ENCODE results near the gene C1orf35. TPM values are rescaled to one million over a fixed set of nuclear protein-coding genes. Genes with fewer than 3 reads are reported as not detected.

The C1orf35 gene
- total and polyA plus RNA-seq, 2 experiments from 2014 or later, result 14.0 to 67.6 TPM

DNA sequence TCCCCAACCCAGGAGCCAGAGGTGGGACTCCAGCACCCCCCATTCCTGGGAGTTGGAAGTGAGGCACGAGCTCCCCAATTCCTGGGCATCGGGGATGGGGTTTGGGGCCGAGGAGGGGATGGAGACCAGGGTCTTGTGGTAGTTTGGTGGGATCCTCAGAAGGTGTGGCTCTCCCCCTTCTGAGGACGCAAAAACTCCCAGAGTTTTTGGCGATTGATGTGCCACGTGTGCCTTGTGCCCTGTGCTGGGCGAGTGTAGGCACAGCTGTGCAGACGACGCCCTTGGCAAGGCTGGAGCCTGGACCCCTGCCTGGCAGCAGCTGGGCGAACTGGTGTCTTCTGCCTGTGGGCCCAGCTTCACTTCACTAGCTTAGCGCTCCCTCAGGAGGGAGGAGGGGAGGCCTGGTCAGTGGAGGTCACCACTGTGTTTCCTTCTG, 39.6 kb upstream of the C1orf35 start:
- peaks cover 2% of the 10 kb centered on the region; the same call in 1 of the 3 replicates for H3K4me1 Mint-ChIP-seq
- Histone ChIP-seq H3K27ac (ENCODE audit: low read depth) (no peak overlapping the region), H3K4me1 (ENCODE audit: insufficient read depth) (peaks cover 5% of the 10 kb centered on the region; the same call in 1 of the 2 replicates), H3K79me2 (replicated peaks; ENCODE audit: insufficient read depth) (peaks cover 34% of the 10 kb centered on the region), H3K36me3 (ENCODE audit: insufficient read depth) (no peaks in the 10 kb centered on the region), H3K4me3 (no peak overlapping the region), H3K4me2 (no peak overlapping the region), H4K20me1 (replicated peaks; ENCODE audit: insufficient read depth) (no peaks in the 10 kb centered on the region), H3K27me3 (ENCODE audit: insufficient read depth) (peaks cover 3% of the 10 kb centered on the region), H3K9me2 (ENCODE audit: insufficient read depth) (no peaks in the 10 kb centered on the region), H2AFZ (no peak overlapping the region), H3F3A (replicated peaks; ENCODE audit: low read depth) (no peaks in the 10 kb centered on the region)
- H3K4me3 Mint-ChIP-seq, result no peak overlapping the region; the same call in 2 of the 3 replicates
- no peak for ATAC-seq
- no peaks in the 10 kb centered on the region; the same call in 2 of the 3 replicates for H3K9me3 Mint-ChIP-seq
- H3K27ac Mint-ChIP-seq, result no peak overlapping the region
- H3K27me3 Mint-ChIP-seq (ENCODE audit: insufficient read depth, low read depth, poor library complexity), result peaks cover 13% of the 10 kb centered on the region
- DNase-seq (ENCODE audit: low spot score), result no peak
- TF ChIP-seq, protein P1, sequence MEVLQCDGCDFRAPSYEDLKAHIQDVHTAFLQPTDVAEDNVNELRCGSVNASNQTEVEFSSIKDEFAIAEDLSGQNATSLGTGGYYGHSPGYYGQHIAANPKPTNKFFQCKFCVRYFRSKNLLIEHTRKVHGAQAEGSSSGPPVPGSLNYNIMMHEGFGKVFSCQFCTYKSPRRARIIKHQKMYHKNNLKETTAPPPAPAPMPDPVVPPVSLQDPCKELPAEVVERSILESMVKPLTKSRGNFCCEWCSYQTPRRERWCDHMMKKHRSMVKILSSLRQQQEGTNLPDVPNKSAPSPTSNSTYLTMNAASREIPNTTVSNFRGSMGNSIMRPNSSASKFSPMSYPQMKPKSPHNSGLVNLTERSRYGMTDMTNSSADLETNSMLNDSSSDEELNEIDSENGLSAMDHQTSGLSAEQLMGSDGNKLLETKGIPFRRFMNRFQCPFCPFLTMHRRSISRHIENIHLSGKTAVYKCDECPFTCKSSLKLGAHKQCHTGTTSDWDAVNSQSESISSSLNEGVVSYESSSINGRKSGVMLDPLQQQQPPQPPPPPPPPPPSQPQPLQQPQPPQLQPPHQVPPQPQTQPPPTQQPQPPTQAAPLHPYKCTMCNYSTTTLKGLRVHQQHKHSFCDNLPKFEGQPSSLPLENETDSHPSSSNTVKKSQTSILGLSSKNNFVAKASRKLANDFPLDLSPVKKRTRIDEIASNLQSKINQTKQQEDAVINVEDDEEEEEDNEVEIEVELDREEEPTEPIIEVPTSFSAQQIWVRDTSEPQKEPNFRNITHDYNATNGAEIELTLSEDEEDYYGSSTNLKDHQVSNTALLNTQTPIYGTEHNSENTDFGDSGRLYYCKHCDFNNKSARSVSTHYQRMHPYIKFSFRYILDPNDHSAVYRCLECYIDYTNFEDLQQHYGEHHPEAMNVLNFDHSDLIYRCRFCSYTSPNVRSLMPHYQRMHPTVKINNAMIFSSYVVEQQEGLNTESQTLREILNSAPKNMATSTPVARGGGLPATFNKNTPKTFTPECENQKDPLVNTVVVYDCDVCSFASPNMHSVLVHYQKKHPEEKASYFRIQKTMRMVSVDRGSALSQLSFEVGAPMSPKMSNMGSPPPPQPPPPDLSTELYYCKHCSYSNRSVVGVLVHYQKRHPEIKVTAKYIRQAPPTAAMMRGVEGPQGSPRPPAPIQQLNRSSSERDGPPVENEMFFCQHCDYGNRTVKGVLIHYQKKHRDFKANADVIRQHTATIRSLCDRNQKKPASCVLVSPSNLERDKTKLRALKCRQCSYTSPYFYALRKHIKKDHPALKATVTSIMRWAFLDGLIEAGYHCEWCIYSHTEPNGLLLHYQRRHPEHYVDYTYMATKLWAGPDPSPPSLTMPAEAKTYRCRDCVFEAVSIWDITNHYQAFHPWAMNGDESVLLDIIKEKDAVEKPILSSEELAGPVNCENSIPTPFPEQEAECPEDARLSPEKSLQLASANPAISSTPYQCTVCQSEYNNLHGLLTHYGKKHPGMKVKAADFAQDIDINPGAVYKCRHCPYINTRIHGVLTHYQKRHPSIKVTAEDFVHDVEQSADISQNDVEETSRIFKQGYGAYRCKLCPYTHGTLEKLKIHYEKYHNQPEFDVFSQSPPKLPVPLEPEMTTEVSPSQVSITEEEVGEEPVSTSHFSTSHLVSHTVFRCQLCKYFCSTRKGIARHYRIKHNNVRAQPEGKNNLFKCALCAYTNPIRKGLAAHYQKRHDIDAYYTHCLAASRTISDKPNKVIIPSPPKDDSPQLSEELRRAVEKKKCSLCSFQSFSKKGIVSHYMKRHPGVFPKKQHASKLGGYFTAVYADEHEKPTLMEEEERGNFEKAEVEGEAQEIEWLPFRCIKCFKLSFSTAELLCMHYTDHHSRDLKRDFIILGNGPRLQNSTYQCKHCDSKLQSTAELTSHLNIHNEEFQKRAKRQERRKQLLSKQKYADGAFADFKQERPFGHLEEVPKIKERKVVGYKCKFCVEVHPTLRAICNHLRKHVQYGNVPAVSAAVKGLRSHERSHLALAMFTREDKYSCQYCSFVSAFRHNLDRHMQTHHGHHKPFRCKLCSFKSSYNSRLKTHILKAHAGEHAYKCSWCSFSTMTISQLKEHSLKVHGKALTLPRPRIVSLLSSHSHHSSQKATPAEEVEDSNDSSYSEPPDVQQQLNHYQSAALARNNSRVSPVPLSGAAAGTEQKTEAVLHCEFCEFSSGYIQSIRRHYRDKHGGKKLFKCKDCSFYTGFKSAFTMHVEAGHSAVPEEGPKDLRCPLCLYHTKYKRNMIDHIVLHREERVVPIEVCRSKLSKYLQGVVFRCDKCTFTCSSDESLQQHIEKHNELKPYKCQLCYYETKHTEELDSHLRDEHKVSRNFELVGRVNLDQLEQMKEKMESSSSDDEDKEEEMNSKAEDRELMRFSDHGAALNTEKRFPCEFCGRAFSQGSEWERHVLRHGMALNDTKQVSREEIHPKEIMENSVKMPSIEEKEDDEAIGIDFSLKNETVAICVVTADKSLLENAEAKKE (CRISPR knock-in tag; IDR thresholded peaks at IDR 0.05), result no peak
- TF ChIP-seq, protein P2, sequence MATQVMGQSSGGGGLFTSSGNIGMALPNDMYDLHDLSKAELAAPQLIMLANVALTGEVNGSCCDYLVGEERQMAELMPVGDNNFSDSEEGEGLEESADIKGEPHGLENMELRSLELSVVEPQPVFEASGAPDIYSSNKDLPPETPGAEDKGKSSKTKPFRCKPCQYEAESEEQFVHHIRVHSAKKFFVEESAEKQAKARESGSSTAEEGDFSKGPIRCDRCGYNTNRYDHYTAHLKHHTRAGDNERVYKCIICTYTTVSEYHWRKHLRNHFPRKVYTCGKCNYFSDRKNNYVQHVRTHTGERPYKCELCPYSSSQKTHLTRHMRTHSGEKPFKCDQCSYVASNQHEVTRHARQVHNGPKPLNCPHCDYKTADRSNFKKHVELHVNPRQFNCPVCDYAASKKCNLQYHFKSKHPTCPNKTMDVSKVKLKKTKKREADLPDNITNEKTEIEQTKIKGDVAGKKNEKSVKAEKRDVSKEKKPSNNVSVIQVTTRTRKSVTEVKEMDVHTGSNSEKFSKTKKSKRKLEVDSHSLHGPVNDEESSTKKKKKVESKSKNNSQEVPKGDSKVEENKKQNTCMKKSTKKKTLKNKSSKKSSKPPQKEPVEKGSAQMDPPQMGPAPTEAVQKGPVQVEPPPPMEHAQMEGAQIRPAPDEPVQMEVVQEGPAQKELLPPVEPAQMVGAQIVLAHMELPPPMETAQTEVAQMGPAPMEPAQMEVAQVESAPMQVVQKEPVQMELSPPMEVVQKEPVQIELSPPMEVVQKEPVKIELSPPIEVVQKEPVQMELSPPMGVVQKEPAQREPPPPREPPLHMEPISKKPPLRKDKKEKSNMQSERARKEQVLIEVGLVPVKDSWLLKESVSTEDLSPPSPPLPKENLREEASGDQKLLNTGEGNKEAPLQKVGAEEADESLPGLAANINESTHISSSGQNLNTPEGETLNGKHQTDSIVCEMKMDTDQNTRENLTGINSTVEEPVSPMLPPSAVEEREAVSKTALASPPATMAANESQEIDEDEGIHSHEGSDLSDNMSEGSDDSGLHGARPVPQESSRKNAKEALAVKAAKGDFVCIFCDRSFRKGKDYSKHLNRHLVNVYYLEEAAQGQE (IDR thresholded peaks at IDR 0.05; ENCODE audit: unreplicated experiment), result no peak
- TF ChIP-seq POLR2AphosphoS5 (IDR thresholded peaks at IDR 0.05; ENCODE audit: low read depth) (no peak), EZH2 (IDR thresholded peaks at IDR 0.05; ENCODE audit: low read depth, unreplicated experiment) (no peak), STAT1 (IDR thresholded peaks at IDR 0.05; ENCODE audit: unreplicated experiment) (no peak), EZH2phosphoT487 (IDR thresholded peaks at IDR 0.05; ENCODE audit: unreplicated experiment) (no peak), ZNF114 (CRISPR knock-in tag; IDR thresholded peaks at IDR 0.05) (no peak), NANOG (IDR thresholded peaks at IDR 0.05; ENCODE audit: borderline replicate concordance) (no peak), CREB1 (CRISPR knock-in tag; IDR thresholded peaks at IDR 0.05; ENCODE audit: low read depth) (no peak), ZNF331 (CRISPR knock-in tag; IDR thresholded peaks at IDR 0.05; ENCODE audit: low read depth) (no peak), JUNB (IDR thresholded peaks at IDR 0.05; ENCODE audit: unreplicated experiment) (no peak)
- TF ChIP-seq, protein P3, sequence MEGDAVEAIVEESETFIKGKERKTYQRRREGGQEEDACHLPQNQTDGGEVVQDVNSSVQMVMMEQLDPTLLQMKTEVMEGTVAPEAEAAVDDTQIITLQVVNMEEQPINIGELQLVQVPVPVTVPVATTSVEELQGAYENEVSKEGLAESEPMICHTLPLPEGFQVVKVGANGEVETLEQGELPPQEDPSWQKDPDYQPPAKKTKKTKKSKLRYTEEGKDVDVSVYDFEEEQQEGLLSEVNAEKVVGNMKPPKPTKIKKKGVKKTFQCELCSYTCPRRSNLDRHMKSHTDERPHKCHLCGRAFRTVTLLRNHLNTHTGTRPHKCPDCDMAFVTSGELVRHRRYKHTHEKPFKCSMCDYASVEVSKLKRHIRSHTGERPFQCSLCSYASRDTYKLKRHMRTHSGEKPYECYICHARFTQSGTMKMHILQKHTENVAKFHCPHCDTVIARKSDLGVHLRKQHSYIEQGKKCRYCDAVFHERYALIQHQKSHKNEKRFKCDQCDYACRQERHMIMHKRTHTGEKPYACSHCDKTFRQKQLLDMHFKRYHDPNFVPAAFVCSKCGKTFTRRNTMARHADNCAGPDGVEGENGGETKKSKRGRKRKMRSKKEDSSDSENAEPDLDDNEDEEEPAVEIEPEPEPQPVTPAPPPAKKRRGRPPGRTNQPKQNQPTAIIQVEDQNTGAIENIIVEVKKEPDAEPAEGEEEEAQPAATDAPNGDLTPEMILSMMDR (conservative IDR thresholded peaks at IDR 0.05; ENCODE audit: low read depth in 2 of 2), result no peak
- TF ChIP-seq, protein P4, sequence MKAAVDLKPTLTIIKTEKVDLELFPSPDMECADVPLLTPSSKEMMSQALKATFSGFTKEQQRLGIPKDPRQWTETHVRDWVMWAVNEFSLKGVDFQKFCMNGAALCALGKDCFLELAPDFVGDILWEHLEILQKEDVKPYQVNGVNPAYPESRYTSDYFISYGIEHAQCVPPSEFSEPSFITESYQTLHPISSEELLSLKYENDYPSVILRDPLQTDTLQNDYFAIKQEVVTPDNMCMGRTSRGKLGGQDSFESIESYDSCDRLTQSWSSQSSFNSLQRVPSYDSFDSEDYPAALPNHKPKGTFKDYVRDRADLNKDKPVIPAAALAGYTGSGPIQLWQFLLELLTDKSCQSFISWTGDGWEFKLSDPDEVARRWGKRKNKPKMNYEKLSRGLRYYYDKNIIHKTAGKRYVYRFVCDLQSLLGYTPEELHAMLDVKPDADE (IDR thresholded peaks at IDR 0.05), result no peak
- no peaks in the 10 kb centered on the region; the same call in 1 of the 3 replicates for H3K36me3 Mint-ChIP-seq (ENCODE audit: low read depth)
